Uterus (tissue), 2 donors: Measurements from ENCODE around the gene WWOX.

Source experiments
- POLR2A ChIP-seq, 2 donors: fragments of 450-650 bp; IDR thresholded peaks; one replicate each; pipeline ENCODE4 v1.6.1; 2016; ENCODE audit warnings: antibody characterized with exemption in 2 of 2, mild to moderate bottlenecking in 1 of 2, moderate library complexity in 1 of 2
- TF ChIP-seq, protein P1 (sequence below), 4 experiments: fragments of 200-600 bp in 2 of 4; fragments of 450-650 bp in 2 of 4; sonication (generic) in 2 of 4; IDR thresholded peaks; one replicate each; pipeline ENCODE4 v1.5.1; 2016 to 2019; ENCODE audit warnings: antibody characterized with exemption in 4 of 4, mild to moderate bottlenecking in 2 of 4, moderate library complexity in 1 of 4

DNA sequence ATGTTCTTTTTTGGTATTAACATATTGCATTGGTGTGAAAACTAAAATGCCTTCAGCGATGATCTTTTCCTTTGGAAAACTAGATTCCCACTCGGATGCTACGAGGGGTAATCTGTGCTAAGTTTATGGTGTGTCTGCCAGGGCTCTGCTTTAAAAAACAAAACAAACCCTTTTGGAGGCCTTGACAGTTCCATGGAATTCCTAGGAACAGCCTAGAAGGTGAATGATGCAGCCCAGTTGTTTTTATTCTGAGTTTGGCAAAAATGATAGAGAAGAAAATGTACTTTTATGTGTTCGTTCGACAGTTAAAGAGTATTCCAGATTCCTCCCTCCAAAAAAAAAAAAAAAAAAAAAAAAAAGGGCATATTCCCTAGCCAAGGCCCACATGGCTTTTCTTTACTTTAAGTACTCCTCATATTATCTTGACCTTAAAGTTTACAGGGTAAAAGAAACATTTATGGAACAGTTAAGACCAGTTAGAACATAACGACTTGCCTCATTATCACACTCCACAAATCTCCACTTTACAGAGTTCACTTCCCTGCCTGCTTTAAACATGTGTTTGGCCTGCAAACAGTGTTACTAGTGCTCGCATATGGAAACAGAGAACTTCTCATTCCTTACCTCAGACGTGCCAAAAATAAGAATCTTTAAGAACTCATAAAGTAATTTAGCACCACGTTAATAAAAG is 159.1 kb downstream of the WWOX start:
- TF ChIP-seq, protein P1, sequence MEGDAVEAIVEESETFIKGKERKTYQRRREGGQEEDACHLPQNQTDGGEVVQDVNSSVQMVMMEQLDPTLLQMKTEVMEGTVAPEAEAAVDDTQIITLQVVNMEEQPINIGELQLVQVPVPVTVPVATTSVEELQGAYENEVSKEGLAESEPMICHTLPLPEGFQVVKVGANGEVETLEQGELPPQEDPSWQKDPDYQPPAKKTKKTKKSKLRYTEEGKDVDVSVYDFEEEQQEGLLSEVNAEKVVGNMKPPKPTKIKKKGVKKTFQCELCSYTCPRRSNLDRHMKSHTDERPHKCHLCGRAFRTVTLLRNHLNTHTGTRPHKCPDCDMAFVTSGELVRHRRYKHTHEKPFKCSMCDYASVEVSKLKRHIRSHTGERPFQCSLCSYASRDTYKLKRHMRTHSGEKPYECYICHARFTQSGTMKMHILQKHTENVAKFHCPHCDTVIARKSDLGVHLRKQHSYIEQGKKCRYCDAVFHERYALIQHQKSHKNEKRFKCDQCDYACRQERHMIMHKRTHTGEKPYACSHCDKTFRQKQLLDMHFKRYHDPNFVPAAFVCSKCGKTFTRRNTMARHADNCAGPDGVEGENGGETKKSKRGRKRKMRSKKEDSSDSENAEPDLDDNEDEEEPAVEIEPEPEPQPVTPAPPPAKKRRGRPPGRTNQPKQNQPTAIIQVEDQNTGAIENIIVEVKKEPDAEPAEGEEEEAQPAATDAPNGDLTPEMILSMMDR (IDR thresholded peaks at IDR 0.05), result no peak
- TF ChIP-seq POLR2A (IDR thresholded peaks at IDR 0.05), result no peak
